OCI-LY1 (cell line): ENCODE results near the gene BPIFB4.
"Not testable (repeated sequence)": the region's sequence is repeated elsewhere in the genome, so short reads cannot be mapped to it uniquely, and the experiment has no call there.

ENCODE experiments used
- H2AFZ ChIP-seq: fragments of 200-600 bp; sonication (generic), shearing (Covaris generic); 2 replicates; pipeline ENCODE4 v1.6.0; 2014; ENCODE audit warnings: antibody characterized with exemption, mild to moderate bottlenecking, low read length
- H3F3A ChIP-seq: fragments of 200-600 bp; sonication (generic), shearing (Covaris generic); 2 replicates; pipeline ENCODE4 v1.6.0; 2014; ENCODE audit warnings: mild to moderate bottlenecking, antibody characterized with exemption, low read length, moderate library complexity; ENCODE audit not compliant: insufficient read depth
- H3K27ac ChIP-seq: fragments of 200-600 bp; sonication (generic); 2 replicates; pipeline ENCODE4 v1.5.1; 2014; ENCODE audit warnings: low read length, mixed run types, mild to moderate bottlenecking, low read depth; ENCODE audit not compliant: poor library complexity, severe bottlenecking
- H3K27me3 ChIP-seq: fragments of 200-600 bp; sonication (generic); 2 replicates; pipeline ENCODE4 v1.6.0; 2014; ENCODE audit warnings: antibody characterized with exemption, mild to moderate bottlenecking, low read length, moderate library complexity; ENCODE audit not compliant: insufficient read depth
- H3K36me3 ChIP-seq: fragments of 200-600 bp; sonication (generic); 2 replicates; pipeline ENCODE4 v1.6.1; 2014; ENCODE audit warnings: mild to moderate bottlenecking, antibody characterized with exemption, low read length, moderate library complexity, mixed read lengths; ENCODE audit not compliant: insufficient read depth
- H3K4me1 ChIP-seq: fragments of 200-600 bp; sonication (generic); 2 replicates; pipeline ENCODE4 v1.5.1; 2014; ENCODE audit warnings: mild to moderate bottlenecking, low read length, moderate library complexity; ENCODE audit not compliant: insufficient read depth, severe bottlenecking
- H3K4me2 ChIP-seq: fragments of 200-600 bp; sonication (generic), shearing (Covaris generic); 2 replicates; pipeline ENCODE4 v1.6.1; 2014; ENCODE audit warnings: low read length
- H3K4me3 ChIP-seq: fragments of 200-600 bp; sonication (generic); 2 replicates; pipeline ENCODE4 v1.5.1; 2014; ENCODE audit warnings: low read length, low read depth, mild to moderate bottlenecking, mixed read lengths; ENCODE audit not compliant: poor library complexity, severe bottlenecking
- H3K79me2 ChIP-seq: fragments of 200-600 bp; shearing (Covaris generic); 2 replicates; pipeline ENCODE4 v1.6.1; 2016; ENCODE audit warnings: mixed run types, low read length, mixed read lengths; ENCODE audit not compliant: insufficient read depth
- H3K9ac ChIP-seq: fragments of 200-600 bp; sonication (generic), shearing (Covaris generic); 2 replicates; pipeline ENCODE4 v1.6.1; 2014; ENCODE audit warnings: mild to moderate bottlenecking, low read length, mixed read lengths
- H3K9me2 ChIP-seq: fragments of 200-600 bp; sonication (generic), shearing (Covaris generic); 2 replicates; pipeline ENCODE4 v1.6.1; 2014; ENCODE audit warnings: low read depth, mild to moderate bottlenecking, low read length, mixed read lengths
- H3K9me3 ChIP-seq: fragments of 200-600 bp; shearing (Covaris generic); 2 replicates; pipeline ENCODE4 v1.6.1; 2014; ENCODE audit warnings: low read length, mixed read lengths
- H4K20me1 ChIP-seq: fragments of 200-600 bp; sonication (generic), shearing (Covaris generic); 2 replicates; pipeline ENCODE4 v1.6.0; 2016; ENCODE audit warnings: mild to moderate bottlenecking, low read length; ENCODE audit not compliant: insufficient read depth
- CTCF ChIP-seq: fragments of 200-600 bp; sonication (generic), shearing (Covaris generic); IDR thresholded peaks from 2 replicates; pipeline ENCODE4 v1.5.1; 2017; ENCODE audit warnings: mild to moderate bottlenecking, antibody characterized with exemption, low read length, moderate library complexity, mixed read lengths
- EZH2 ChIP-seq: fragments of 200-600 bp; sonication (generic), shearing (Covaris generic); IDR thresholded peaks from 2 replicates; pipeline ENCODE4 v1.8.0; 2017; ENCODE audit warnings: borderline replicate concordance, mixed run types, mild to moderate bottlenecking, antibody characterized with exemption, low read length, moderate library complexity, mixed read lengths

Gene BPIFB4

DNA sequence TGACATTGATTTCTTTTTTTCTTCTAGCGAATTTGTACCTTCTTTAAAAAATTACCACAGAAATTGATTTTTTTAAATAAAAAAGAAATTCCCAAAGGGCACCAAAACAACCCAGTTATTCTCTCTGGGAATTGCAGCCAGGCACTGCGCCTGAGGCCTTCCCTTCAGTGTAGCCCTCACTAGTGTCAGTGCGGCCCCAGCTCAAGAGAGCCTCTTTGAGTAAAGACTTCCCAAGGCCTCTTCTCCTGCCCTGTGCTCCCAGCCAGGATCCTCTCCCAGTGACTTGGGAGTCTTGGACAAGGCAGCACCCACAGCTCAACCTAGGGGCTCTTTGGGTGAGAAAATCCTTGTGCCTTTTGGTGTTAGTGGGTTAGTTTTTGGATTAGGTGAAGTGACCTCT lies 41.5 kb downstream of the BPIFB4 start:
- Histone ChIP-seq H3K36me3 (no peaks in the 10 kb centered on the region), H3K79me2 (no peaks in the 10 kb centered on the region), H3K9me3 (no peaks in the 10 kb centered on the region), H3K9me2 (no peaks in the 10 kb centered on the region), H3K4me1 (no peaks in the 10 kb centered on the region), H3K27me3 (no peaks in the 10 kb centered on the region; the same call in 1 of the 2 replicates), H3F3A (no peaks in the 10 kb centered on the region), H4K20me1 (no peaks in the 10 kb centered on the region), H3K4me2 (no peak overlapping the region), H3K4me3 (no peak overlapping the region), H3K9ac (no peak overlapping the region), H2AFZ (no peak overlapping the region), H3K27ac (no peak overlapping the region)
- TF ChIP-seq EZH2 (no peak), CTCF (no peak)

GRCh38 chr20:33122297-33122696 lies 42.9 kb downstream of the BPIFB4 start:
- H4K20me1 ChIP-seq, H3K9me3 ChIP-seq: not testable (repeated sequence)

DNA sequence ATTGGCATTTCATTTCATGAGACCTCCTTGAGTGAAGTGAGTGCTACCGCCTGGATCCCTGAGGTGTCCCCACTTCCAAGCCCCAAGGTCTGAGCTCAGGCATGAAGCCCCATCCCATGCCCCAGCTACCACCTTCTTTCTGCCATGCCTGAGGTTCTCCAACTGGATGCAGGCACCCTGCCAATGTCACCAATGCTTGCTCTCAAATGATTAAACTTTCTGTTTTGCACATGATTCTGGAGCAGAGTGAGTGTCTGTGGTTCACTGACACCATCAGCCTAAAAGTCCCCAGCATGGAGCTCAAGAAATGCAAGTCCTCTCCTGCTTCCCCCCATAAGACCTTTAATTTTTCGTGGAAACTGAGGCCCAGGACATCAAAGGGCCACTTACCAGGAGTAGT lies 44.8 kb downstream of the BPIFB4 start:
- Histone ChIP-seq H2AFZ (no peak overlapping the region), H3K27me3 (no peaks in the 10 kb centered on the region; the same call in 1 of the 2 replicates), H3F3A (no peaks in the 10 kb centered on the region), H3K27ac (no peak overlapping the region), H3K4me2 (no peak overlapping the region), H3K9me2 (no peaks in the 10 kb centered on the region), H3K4me1 (no peaks in the 10 kb centered on the region), H3K36me3 (no peaks in the 10 kb centered on the region), H3K9me3 (no peaks in the 10 kb centered on the region), H3K4me3 (no peak overlapping the region), H4K20me1 (no peaks in the 10 kb centered on the region), H3K79me2 (no peaks in the 10 kb centered on the region), H3K9ac (no peak overlapping the region)
- TF ChIP-seq EZH2 (no peak), CTCF (no peak)

More at GRCh38 chr20:33122297-33122696, 42.9 kb downstream of the BPIFB4 start:
- not testable (repeated sequence) for H3K9ac ChIP-seq, H2AFZ ChIP-seq, H3F3A ChIP-seq, H3K4me1 ChIP-seq, H3K36me3 ChIP-seq, H3K79me2 ChIP-seq, H3K27me3 ChIP-seq, H3K4me2 ChIP-seq, H3K4me3 ChIP-seq, H3K9me2 ChIP-seq, H3K27ac ChIP-seq

GRCh38 chr20:33124994-33125393 lies 45.6 kb downstream of the BPIFB4 start:
- TF ChIP-seq EZH2 = no peak
- TF ChIP-seq CTCF = no peak
- Histone ChIP-seq H3K4me3 (no peak overlapping the region), H3F3A (no peaks in the 10 kb centered on the region), H3K36me3 (no peaks in the 10 kb centered on the region), H3K4me1 (no peaks in the 10 kb centered on the region), H3K27me3 (no peaks in the 10 kb centered on the region; the same call in 1 of the 2 replicates), H3K9ac (no peak overlapping the region), H3K4me2 (no peak overlapping the region), H2AFZ (no peak overlapping the region), H3K9me3 (no peaks in the 10 kb centered on the region), H3K79me2 (no peaks in the 10 kb centered on the region), H3K9me2 (no peaks in the 10 kb centered on the region), H3K27ac (no peak overlapping the region), H4K20me1 (no peaks in the 10 kb centered on the region)
